ENCODE data around the gene B3GNT4.
A peak's percentile ranks its signal among the peaks of the same experiment; 100 is the strongest.

B3GNT4 gene

GRCh38 chr12:122215771-122216170 is 12.3 kb downstream of the B3GNT4 start:
- no peak overlapping the region for H3K4me3 ChIP-seq (ENCODE audit: insufficient read depth, low read depth, low read length)
- H3K9me3 ChIP-seq (ENCODE audit: control insufficient read depth, low read length) = no peaks in the 10 kb centered on the region
- no peaks in the 10 kb centered on the region for H3K4me1 ChIP-seq (ENCODE audit: control insufficient read depth, insufficient read depth, low read length)
- H3K36me3 ChIP-seq (ENCODE audit: control insufficient read depth, insufficient read depth, low read length) = peaks cover 72% of the 10 kb centered on the region
- no peak overlapping the region for H3K27ac ChIP-seq (ENCODE audit: insufficient read depth, low read depth, low read length, poor library complexity, severe bottlenecking)
- H3K27me3 ChIP-seq (ENCODE audit: control insufficient read depth, insufficient read depth, low read length, poor library complexity, severe bottlenecking) = no peaks in the 10 kb centered on the region
- 97% methylated on average over 4 of the region's 5 CpGs for WGBS, 2 experiments

GRCh38 chr12:122216445-122216844 is 12.9 kb downstream of the B3GNT4 start:
- H3K36me3 ChIP-seq (ENCODE audit: control insufficient read depth, insufficient read depth, low read length) = peaks cover 72% of the 10 kb centered on the region
- WGBS, 2 experiments = 100% methylated on average over 1 of the region's 1 CpG; no CpG with 5 or more reads in 1 of the 2 experiments

GRCh38 chr12:122225683-122226365 is 22.3 kb downstream of the B3GNT4 start, which contains the start of gene DIABLO:
Gene DIABLO (minus strand): TSS chr12:122226052. CDS start chr12:122226014, 38 bp downstream.
- Histone ChIP-seq H3K27ac (ENCODE audit: insufficient read depth, low read depth, low read length, poor library complexity, severe bottlenecking) (peak within 1 kb of the TSS; percentile 95), H3K4me1 (ENCODE audit: control insufficient read depth, insufficient read depth, low read length) (peaks cover 24% of the 10 kb centered on the region), H3K9me3 (ENCODE audit: control insufficient read depth, low read length) (no peaks in the 10 kb centered on the region), H3K27me3 (ENCODE audit: control insufficient read depth, insufficient read depth, low read length, poor library complexity, severe bottlenecking) (no peaks in the 10 kb centered on the region), H3K36me3 (ENCODE audit: control insufficient read depth, insufficient read depth, low read length) (peaks cover 10% of the 10 kb centered on the region), H3K4me3 (ENCODE audit: insufficient read depth, low read depth, low read length) (peak within 1 kb of the TSS; percentile 86)
- WGBS, 2 experiments = 0% methylated on average over 74 of the region's 74 CpGs

More at GRCh38 chr12:122216445-122216844, 12.9 kb downstream of the B3GNT4 start:
- Histone ChIP-seq H3K27me3 (ENCODE audit: control insufficient read depth, insufficient read depth, low read length, poor library complexity, severe bottlenecking) (no peaks in the 10 kb centered on the region), H3K27ac (ENCODE audit: insufficient read depth, low read depth, low read length, poor library complexity, severe bottlenecking) (no peak overlapping the region), H3K4me3 (ENCODE audit: insufficient read depth, low read depth, low read length) (no peak overlapping the region), H3K9me3 (ENCODE audit: control insufficient read depth, low read length) (no peaks in the 10 kb centered on the region), H3K4me1 (ENCODE audit: control insufficient read depth, insufficient read depth, low read length) (no peaks in the 10 kb centered on the region)

GRCh38 chr12:122226366-122227125 is 23.0 kb downstream of the B3GNT4 start:
- H3K36me3 ChIP-seq (ENCODE audit: control insufficient read depth, insufficient read depth, low read length) = peaks cover 5% of the 10 kb centered on the region
- no peaks in the 10 kb centered on the region for H3K9me3 ChIP-seq (ENCODE audit: control insufficient read depth, low read length)
- no peak overlapping the region for H3K27ac ChIP-seq (ENCODE audit: insufficient read depth, low read depth, low read length, poor library complexity, severe bottlenecking)
- H3K4me1 ChIP-seq (ENCODE audit: control insufficient read depth, insufficient read depth, low read length) = peaks cover 24% of the 10 kb centered on the region
- 26 to 28% methylated on average over 55 of the region's 55 CpGs for WGBS, 2 experiments
- H3K4me3 ChIP-seq (ENCODE audit: insufficient read depth, low read depth, low read length) = no peak overlapping the region
- no peaks in the 10 kb centered on the region for H3K27me3 ChIP-seq (ENCODE audit: control insufficient read depth, insufficient read depth, low read length, poor library complexity, severe bottlenecking)

GRCh38 chr12:122227341-122227740 is 23.8 kb downstream of the B3GNT4 start:
- Histone ChIP-seq H3K27ac (ENCODE audit: insufficient read depth, low read depth, low read length, poor library complexity, severe bottlenecking) (no peak overlapping the region), H3K4me3 (ENCODE audit: insufficient read depth, low read depth, low read length) (no peak overlapping the region)
- WGBS, 2 experiments = 95 to 96% methylated on average over 17 of the region's 17 CpGs

GRCh38 chr12:122228092-122228491 is 24.6 kb downstream of the B3GNT4 start:
- Histone ChIP-seq H3K36me3 (ENCODE audit: control insufficient read depth, insufficient read depth, low read length) (peaks cover 13% of the 10 kb centered on the region), H3K27me3 (ENCODE audit: control insufficient read depth, insufficient read depth, low read length, poor library complexity, severe bottlenecking) (no peaks in the 10 kb centered on the region), H3K4me1 (ENCODE audit: control insufficient read depth, insufficient read depth, low read length) (peaks cover 18% of the 10 kb centered on the region), H3K4me3 (ENCODE audit: insufficient read depth, low read depth, low read length) (no peak overlapping the region), H3K27ac (ENCODE audit: insufficient read depth, low read depth, low read length, poor library complexity, severe bottlenecking) (no peak overlapping the region), H3K9me3 (ENCODE audit: control insufficient read depth, low read length) (no peaks in the 10 kb centered on the region)
- WGBS, 2 experiments = 92 to 97% methylated on average over 5 of the region's 5 CpGs

More at GRCh38 chr12:122227341-122227740, 23.8 kb downstream of the B3GNT4 start:
- Histone ChIP-seq H3K9me3 (ENCODE audit: control insufficient read depth, low read length) (no peaks in the 10 kb centered on the region), H3K27me3 (ENCODE audit: control insufficient read depth, insufficient read depth, low read length, poor library complexity, severe bottlenecking) (no peaks in the 10 kb centered on the region), H3K36me3 (ENCODE audit: control insufficient read depth, insufficient read depth, low read length) (peaks cover 7% of the 10 kb centered on the region), H3K4me1 (ENCODE audit: control insufficient read depth, insufficient read depth, low read length) (peaks cover 24% of the 10 kb centered on the region)

GRCh38 chr12:122230798-122231197 is 27.3 kb downstream of the B3GNT4 start:
- Histone ChIP-seq H3K36me3 (ENCODE audit: control insufficient read depth, insufficient read depth, low read length) (peaks cover 15% of the 10 kb centered on the region), H3K4me1 (ENCODE audit: control insufficient read depth, insufficient read depth, low read length) (no peaks in the 10 kb centered on the region), H3K9me3 (ENCODE audit: control insufficient read depth, low read length) (no peaks in the 10 kb centered on the region), H3K27ac (ENCODE audit: insufficient read depth, low read depth, low read length, poor library complexity, severe bottlenecking) (no peak overlapping the region), H3K4me3 (ENCODE audit: insufficient read depth, low read depth, low read length) (no peak overlapping the region), H3K27me3 (ENCODE audit: control insufficient read depth, insufficient read depth, low read length, poor library complexity, severe bottlenecking) (no peaks in the 10 kb centered on the region)
- WGBS, 2 experiments = 80% methylated on average over 6 of the region's 6 CpGs

- H3K27me3 ChIP-seq (ENCODE audit: control insufficient read depth, insufficient read depth, low read length, poor library complexity, severe bottlenecking) = no peaks in the 10 kb centered on the region
- H3K36me3 ChIP-seq (ENCODE audit: control insufficient read depth, insufficient read depth, low read length) = peaks cover 15% of the 10 kb centered on the region
- no peaks in the 10 kb centered on the region for H3K9me3 ChIP-seq (ENCODE audit: control insufficient read depth, low read length)
- no peak overlapping the region for H3K27ac ChIP-seq (ENCODE audit: insufficient read depth, low read depth, low read length, poor library complexity, severe bottlenecking)
- 97% methylated on average over 10 of the region's 10 CpGs for WGBS, 2 experiments
- H3K4me3 ChIP-seq (ENCODE audit: insufficient read depth, low read depth, low read length) = no peak overlapping the region
- H3K4me1 ChIP-seq (ENCODE audit: control insufficient read depth, insufficient read depth, low read length) = no peaks in the 10 kb centered on the region
These were observed 29.2 kb downstream of the B3GNT4 start for GRCh38 chr12:122232691-122233090.

GRCh38 chr12:122235741-122236140 is 32.2 kb downstream of the B3GNT4 start:
- no peak overlapping the region for H3K4me3 ChIP-seq (ENCODE audit: insufficient read depth, low read depth, low read length)
- WGBS, 2 experiments = 88 to 90% methylated on average over 7 of the region's 7 CpGs
- H3K4me1 ChIP-seq (ENCODE audit: control insufficient read depth, insufficient read depth, low read length) = no peaks in the 10 kb centered on the region
- H3K36me3 ChIP-seq (ENCODE audit: control insufficient read depth, insufficient read depth, low read length) = peaks cover 15% of the 10 kb centered on the region
- H3K9me3 ChIP-seq (ENCODE audit: control insufficient read depth, low read length) = no peaks in the 10 kb centered on the region
- no peaks in the 10 kb centered on the region for H3K27me3 ChIP-seq (ENCODE audit: control insufficient read depth, insufficient read depth, low read length, poor library complexity, severe bottlenecking)
- no peak overlapping the region for H3K27ac ChIP-seq (ENCODE audit: insufficient read depth, low read depth, low read length, poor library complexity, severe bottlenecking)

GRCh38 chr12:122238861-122239260 is 35.4 kb downstream of the B3GNT4 start:
- Histone ChIP-seq H3K36me3 (ENCODE audit: control insufficient read depth, insufficient read depth, low read length) (peaks cover 2% of the 10 kb centered on the region), H3K27me3 (ENCODE audit: control insufficient read depth, insufficient read depth, low read length, poor library complexity, severe bottlenecking) (no peaks in the 10 kb centered on the region), H3K4me1 (ENCODE audit: control insufficient read depth, insufficient read depth, low read length) (no peaks in the 10 kb centered on the region), H3K27ac (ENCODE audit: insufficient read depth, low read depth, low read length, poor library complexity, severe bottlenecking) (no peak overlapping the region), H3K4me3 (ENCODE audit: insufficient read depth, low read depth, low read length) (no peak overlapping the region), H3K9me3 (ENCODE audit: control insufficient read depth, low read length) (no peaks in the 10 kb centered on the region)
- WGBS, 2 experiments = 95 to 97% methylated on average over 5 of the region's 5 CpGs
